Kidney (tissue), 14 donors: ENCODE results near the gene CREG2. TPM values are rescaled to one million over a fixed set of nuclear protein-coding genes. Genes with fewer than 3 reads are reported as not detected.

Experiments
- DNase-seq, 5 donors: peaks; one replicate each; pipeline ENCODE4 v3.0.0-alpha.2; 2013 to 2020
- FAIRE-seq: peaks from 2 replicates; lab custom pipeline; 2012; peaks lifted over from hg19 to GRCh38; lab: Jason Lieb, UNC
- H3K27ac ChIP-seq, 2 donors: one replicate each; pipeline ENCODE4 v1.7.0; 2013; ENCODE audit warnings: low read depth in 2 of 2, low read length in 2 of 2, inconsistent platforms in 1 of 2
- H3K27me3 ChIP-seq: one replicate; pipeline ENCODE4 v1.7.1; 2013; ENCODE audit warnings: low read length, inconsistent platforms; ENCODE audit not compliant: control insufficient read depth, insufficient read depth
- H3K36me3 ChIP-seq, 3 donors: one replicate each; pipeline versions ENCODE4 v1.7.0 to v1.7.1; 2013; ENCODE audit warnings: low read length in 3 of 3, control low read depth in 1 of 3, inconsistent platforms in 1 of 3; ENCODE audit not compliant: insufficient read depth in 3 of 3, control insufficient read depth in 2 of 3
- H3K4me1 ChIP-seq, 3 donors: one replicate each; pipeline versions ENCODE4 v1.7.0 to v1.7.1; 2013; ENCODE audit warnings: low read length in 3 of 3, inconsistent platforms in 1 of 3, low read depth in 1 of 3; ENCODE audit not compliant: control insufficient read depth in 2 of 3, insufficient read depth in 2 of 3
- H3K4me3 ChIP-seq, 3 donors: one replicate each; pipeline versions ENCODE4 v1.7.0 to v1.8.1; 2013; ENCODE audit warnings: low read length in 3 of 3, control low read depth in 1 of 3, inconsistent platforms in 1 of 3
- H3K9ac ChIP-seq, 3 donors: one replicate each; pipeline versions ENCODE4 v1.7.0 to v1.7.1; 2013; ENCODE audit warnings: low read length in 3 of 3, control low read depth in 1 of 3, inconsistent platforms in 1 of 3
- H3K9me3 ChIP-seq, 3 donors: one replicate each; pipeline versions ENCODE4 v1.7.0 to v1.7.1; 2013; ENCODE audit warnings: low read length in 3 of 3, control low read depth in 1 of 3, inconsistent platforms in 1 of 3; ENCODE audit not compliant: control insufficient read depth in 2 of 3, insufficient read depth in 1 of 3
- CTCF ChIP-seq: IDR thresholded peaks from 3 replicates; pipeline ENCODE4 v1.5.1; 2012; ENCODE audit warnings: mild to moderate bottlenecking, moderate library complexity, borderline replicate concordance; ENCODE audit not compliant: insufficient read depth; ENCODE audit errors: extremely low read depth
- intact Hi-C: fragments of 100-400 bp; cut with DNase I; formaldehyde crosslinking; loops from one replicate; pipeline ENCODE4 v1.11.1; 2022
- polyA plus RNA-seq: library from polyadenylated mRNA; stranded (reverse); fragments of 350-450 nt; fragmentation: Illumina TruSeq; extraction: RNeasy Lipid Tissue Mini Kit (QIAGEN cat#74804); gene quantifications from one replicate; pipeline ENCODE4 v1.2.3, GENCODE V29; 2014; ENCODE audit warnings: low read depth, low replicate concordance; ENCODE audit not compliant: insufficient read depth
- total RNA-seq: library from RNA; stranded (reverse); fragmentation: NEBNext Ultra II Directional; extraction: Animal tissue kit (Norgen Biotek cat#: 25700); gene quantifications from one replicate; pipeline ENCODE4 v1.2.1, GENCODE V29; 2021
- donor health status: control.
- donor health status: control.
- donor health status: control.
- donor health status: control.
- donor health status: control.
- donor health status: DM: yes; HTN: yes; CAD: no.
- donor health status: Normal renal cell carcinoma (clear cell type).

The CREG2 gene
- total and polyA plus RNA-seq, 2 donors from 2014 or later = 0.69 TPM; not detected in 1

GRCh38 chr2:101341901-101342624 is 45.2 kb downstream of the CREG2 start:
- intact Hi-C loops = no loop called here

GRCh38 chr2:101341421-101341820 is 45.9 kb downstream of the CREG2 start:
- no peaks in the 10 kb centered on the region for H3K9me3 ChIP-seq
- H3K27ac ChIP-seq = no peak overlapping the region
- TF ChIP-seq CTCF = no peak
- H3K36me3 ChIP-seq = no peaks in the 10 kb centered on the region
- FAIRE-seq = no peak
- no peaks in the 10 kb centered on the region for H3K4me1 ChIP-seq
- H3K27me3 ChIP-seq = no peaks in the 10 kb centered on the region
- no peak overlapping the region for H3K9ac ChIP-seq
- intact Hi-C loops = no loop called here
- DNase-seq = no peak
- H3K4me3 ChIP-seq = no peak overlapping the region

More at GRCh38 chr2:101341901-101342624, 45.2 kb downstream of the CREG2 start:
- no peak overlapping the region for H3K9ac ChIP-seq
- no peaks in the 10 kb centered on the region for H3K36me3 ChIP-seq
- no peaks in the 10 kb centered on the region for H3K27me3 ChIP-seq
- FAIRE-seq (no peak), DNase-seq (peak; percentile 50 to 78 (median 68))
- H3K4me3 ChIP-seq = no peak overlapping the region
- TF ChIP-seq CTCF = peak; percentile 63
- H3K4me1 ChIP-seq = no peaks in the 10 kb centered on the region
- H3K9me3 ChIP-seq = no peaks in the 10 kb centered on the region
- H3K27ac ChIP-seq = no peak overlapping the region

- no peak for TF ChIP-seq CTCF
- no peaks in the 10 kb centered on the region for H3K9me3 ChIP-seq
- no peak overlapping the region for H3K9ac ChIP-seq
- FAIRE-seq = no peak
- no peak overlapping the region for H3K4me3 ChIP-seq
- no peaks in the 10 kb centered on the region for H3K36me3 ChIP-seq
- no peak overlapping the region for H3K27ac ChIP-seq
- no peaks in the 10 kb centered on the region for H3K27me3 ChIP-seq
- DNase-seq = no peak
- no peaks in the 10 kb centered on the region for H3K4me1 ChIP-seq
- intact Hi-C loops = no loop called here
These were observed 47.2 kb downstream of the CREG2 start for GRCh38 chr2:101340141-101340551.
